Left forelimb (tissue), 1 donor: ENCODE results near the gene TKTL1.

ENCODE experiments used
- DNase-seq: peaks from one replicate; pipeline ENCODE4 v3.0.0-alpha.2; 2018; ENCODE audit warnings: low spot score

The TKTL1 gene

DNA sequence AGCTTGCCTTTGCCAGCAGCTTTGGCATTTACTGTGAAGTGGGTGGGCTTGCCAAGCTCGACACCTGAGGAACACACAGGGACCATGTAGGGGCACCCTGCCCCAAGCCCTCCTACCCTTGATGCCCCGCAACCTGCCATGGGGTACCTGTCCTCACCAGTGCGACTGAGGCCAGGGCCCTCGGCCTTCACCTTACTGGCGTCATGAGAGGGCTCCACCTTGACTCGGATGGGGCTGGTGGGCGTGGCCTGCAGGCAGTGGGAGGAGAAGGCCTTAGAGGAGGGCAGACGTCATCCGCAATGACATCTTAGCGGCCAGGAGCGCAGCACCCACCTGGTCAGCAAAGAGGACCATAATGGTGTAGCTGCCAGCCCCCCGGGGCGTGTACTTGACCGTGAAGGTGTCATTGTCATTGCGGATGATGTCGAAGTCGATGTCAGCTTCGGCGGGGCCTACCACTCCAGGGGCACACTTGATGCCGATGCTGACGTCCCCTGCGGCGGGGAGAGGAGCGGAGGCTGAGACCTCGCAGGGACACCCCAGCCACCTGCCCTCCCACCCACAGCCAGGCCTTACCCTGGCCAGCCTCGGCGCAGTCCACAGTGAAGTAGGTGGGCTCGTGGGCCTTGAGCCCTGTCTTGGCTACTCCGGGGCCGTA is 66.6 kb downstream of the TKTL1 start:
- DNase-seq: no peak

DNA sequence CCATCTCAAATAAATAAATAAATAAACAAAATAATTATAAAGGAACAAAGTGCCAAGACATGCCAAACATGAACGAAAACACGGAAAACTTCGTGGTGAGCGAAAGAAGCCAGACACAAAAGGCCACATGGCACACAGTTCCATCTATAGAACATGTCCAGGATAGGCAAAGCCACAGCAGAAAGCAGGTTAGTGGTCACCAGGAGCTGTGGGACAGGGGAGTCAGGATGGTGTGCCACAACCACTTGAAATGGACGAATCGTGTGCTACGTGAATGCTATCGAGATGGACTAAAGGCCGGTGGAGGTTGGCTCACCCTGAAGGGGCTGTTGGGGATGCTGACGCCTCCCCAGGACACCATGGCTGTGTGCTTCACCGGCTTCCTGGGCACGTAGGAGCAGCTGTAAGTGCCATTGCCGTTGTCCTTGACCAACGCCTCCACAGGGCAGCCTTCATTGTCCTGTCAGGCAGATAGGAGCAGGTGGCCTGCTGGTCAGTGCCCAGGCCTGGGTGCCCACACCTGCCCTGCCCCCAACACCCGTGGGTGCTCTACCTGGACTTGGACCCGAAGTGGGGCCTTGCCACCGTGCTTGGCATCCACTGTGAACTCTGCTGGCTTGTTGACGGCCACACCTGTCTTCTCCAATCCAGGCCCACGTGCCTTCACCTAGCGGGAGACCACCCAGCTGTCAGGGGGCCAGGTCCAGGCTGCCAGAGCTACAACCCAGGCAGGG is 68.3 kb downstream of the TKTL1 start:
- no peak for DNase-seq

DNA sequence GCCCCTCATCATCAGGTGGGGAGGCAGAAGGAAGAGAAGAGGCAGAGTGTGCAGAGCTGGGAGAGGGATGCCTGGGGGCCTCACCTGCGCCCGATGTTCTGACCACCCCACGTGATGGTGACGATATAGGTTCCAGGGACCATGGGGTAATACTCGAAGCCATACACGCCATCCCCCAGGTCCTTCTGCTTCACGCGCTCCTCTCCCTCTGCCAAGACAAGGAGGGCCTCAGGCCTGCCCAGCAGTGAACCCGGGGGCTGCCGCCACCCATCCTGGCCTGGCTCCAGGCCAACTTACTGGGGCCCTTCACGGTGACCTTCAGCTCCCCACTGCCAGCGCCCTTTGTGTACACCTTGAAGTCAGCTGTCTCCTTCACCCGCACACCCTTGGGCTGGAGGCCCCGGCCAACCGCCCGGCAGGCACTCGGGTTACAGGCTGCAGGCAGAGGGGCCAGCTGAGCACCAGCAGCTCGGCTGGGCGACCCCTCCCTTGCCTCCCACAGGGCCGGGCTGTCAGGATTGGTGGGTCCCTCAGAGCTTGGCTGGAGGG is 69.5 kb downstream of the TKTL1 start:
- DNase-seq: no peak

DNA sequence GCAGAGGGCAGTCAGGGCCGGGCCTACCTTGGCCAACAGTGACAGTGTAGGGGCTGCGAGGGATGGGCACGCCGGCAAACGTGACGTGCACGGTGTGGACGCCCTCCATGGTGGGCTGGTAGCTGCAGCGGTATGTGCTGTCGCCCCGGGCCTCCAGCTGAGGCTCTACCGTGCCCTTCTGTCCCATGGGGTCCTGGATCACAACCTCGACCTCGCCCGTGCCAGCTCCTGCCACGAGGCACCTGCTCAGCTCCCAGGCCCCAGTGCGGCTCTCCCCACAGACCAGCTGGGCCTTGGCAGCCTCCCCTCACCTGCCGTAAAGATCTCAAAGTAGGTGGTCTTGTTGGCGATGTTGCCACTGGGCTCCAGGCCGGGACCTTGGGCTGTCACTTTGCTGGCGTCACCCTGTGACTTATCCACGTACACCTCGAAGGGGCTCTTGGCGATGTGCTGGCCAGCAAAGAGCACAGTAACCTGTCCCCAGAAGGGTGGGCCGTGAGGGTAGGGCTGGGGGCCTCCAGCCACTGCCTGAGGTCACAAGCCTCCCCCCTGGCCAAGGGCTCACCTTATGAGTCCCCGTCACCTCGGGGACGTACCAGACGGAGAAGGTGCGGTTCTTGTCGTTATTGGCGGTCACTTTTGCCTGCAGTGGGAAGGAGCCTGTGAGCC is 70.5 kb downstream of the TKTL1 start:
- DNase-seq: no peak

DNA sequence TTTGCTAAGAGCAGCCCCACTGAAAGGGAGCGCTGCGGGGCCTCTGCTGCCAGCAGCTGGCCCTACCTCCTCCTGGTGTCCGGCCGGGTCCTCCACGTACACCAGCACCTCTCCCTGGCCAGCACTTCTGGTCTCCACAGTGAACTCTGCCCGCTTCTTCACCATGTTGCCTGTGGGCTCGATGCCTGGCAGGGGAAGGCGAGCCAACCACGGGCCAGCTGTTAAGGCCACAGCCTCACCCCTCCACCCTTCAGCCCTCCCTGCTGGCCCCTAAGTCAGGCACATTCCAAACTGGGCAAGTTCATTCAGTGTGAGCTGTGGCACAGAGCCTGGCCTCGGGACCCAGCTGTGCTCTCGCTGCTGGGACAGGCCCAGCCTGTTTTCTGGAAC is 71.1 kb downstream of the TKTL1 start:
- DNase-seq: no peak

DNA sequence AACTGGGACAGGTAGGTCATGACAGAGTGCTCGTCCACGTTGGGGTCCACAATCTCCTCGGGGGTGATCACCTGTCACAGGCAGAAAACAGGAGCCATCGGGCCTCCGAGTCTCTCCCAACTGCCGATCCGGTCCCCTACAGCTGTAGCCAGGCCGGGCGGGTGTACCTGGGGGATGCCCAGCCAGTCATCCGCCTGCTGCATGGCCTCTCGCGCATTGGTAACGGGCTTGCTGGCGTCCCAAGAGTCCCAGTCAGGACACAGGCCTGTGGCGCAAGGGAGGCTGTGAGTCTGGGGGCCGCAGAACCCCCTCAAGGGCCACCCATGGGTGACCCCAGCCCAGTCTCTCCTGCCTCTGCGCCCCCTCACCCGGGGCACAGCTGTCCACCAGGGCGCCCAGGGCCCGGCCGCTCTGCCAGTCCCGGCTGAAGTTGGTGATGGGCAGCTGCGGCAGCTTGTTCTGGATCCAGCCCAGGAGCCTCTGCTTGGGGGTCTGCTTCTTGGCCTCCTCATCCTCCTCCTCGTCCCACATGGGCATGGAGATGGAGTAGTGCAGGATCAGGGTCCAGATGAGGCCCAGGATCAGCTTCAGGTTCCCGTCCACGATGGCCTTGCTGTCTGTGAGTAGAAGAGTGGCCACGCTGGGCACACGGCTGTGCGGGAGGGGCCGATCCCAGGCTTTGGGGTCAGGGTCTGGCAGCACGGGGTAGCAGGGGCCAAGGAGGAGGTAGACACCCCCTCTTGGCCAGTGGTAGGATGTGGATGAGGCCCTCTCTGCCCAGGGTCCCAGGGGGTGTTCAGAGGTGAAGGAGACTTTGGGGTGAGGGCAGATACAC is 72.1 kb downstream of the TKTL1 start:
- DNase-seq: no peak

DNA sequence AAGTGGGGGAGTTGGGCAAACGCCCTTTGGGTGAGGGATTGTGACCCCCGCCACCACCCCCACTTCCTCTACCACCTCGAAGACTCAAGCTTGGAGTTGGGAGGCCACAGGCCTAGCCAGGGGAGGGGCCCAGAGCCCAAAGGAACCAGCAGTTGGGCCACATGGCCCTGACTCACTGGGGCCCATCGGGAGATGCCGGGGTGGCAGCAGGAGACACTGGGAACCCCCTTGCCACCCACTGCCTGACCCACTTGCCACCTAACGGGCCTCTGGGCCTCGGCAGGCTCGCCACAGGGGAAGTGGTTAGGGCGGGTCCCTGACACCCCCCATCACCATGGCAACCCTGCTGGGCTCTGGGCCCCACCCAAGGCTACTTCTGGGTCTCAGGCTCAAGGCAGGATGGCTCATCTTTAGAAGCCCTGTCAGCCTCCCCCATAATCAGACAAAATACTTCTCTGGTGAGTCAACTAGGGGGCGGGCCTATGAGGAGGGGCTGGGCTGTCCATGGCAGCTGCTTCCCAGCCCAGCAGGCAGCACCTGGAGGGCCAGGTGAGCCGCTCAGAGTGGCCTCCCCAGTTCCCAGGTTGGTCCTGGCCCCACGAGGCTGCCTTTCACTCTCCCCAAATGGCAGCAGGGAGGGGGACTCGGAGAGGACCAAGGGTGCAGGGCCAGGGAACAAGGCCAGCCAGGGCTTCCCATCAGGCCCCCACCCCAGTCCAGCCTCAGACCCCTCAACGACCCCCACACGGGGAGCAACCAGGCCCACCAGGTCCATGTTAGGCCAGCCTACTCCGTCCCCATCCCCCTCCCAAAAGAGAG is 73.2 kb downstream of the TKTL1 start:
- no peak for DNase-seq

DNA sequence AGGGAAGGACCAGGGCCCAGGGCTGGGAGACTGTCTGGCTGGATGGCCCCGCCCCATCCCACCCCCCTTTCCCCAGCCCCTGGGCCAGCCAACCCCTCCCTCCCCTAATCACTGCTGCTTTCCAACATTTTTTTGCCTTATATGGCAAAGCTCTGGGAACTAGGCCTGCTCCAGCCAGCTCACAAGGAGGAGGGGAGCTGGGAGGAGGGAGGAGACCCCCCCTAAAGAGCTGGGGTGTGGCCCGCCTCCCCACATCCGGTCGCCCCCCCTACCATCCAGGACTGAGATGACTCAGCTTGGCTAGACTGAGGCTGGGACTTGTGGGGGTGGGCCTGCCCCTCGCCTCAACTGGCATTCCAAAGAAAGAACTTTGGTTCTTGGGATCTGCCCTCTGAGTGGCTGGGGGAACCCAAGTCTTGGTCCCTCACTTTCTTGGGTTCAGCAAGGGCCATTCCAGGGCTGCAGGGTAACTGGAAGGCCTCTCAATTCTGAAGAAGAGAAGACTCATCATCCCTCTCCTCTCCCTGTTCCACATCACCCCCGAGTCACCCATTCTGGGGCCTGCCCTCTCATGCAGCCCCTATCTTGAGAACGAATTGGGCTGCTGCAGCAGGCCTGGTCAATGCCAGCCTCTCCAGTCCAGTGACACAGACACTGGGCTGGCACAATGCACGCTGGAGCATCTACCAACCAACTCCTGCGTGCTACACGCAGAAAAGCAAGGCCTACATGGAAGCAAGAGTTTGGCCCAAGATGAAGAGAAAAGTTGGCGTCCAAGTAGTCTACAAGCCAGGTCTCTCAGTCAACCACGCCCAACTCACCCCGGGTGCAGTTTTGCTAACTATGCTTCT is 74.1 kb downstream of the TKTL1 start:
- peak; percentile 79 for DNase-seq

DNA sequence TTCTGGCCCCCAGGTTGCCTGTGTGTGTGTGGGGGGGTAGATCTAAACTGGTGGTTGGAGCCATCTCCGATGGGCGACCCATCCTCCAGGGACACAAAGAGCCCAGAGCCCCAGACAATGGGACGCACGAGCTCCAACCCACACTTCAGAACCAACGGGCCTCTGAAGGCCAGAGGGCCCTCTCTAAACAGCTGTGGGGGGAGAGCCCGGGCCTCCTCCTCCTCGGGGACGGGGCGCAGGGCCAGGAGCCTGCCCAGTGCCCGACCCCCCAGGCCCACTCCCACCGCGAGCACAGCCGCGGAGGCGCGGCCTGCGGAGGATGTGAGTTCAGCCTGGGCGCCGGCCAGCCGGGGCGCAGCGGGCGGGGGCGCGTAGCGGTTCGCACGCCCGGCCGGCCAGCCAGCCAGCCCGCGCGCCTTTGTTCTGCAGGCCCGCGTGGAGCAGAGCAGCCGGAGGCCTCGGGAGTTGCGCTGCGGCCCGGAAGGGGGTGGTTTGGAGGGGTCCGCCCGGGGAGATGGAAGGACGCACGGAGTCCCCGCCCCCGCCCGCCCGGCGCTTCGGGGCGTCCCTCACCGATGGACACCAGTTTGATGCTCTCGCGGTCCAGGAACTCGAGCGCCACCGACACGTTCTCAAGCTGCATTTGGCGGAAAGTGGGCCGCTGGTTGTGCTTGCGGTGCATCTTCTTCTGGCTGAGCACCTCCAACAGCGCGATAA is 74.9 kb downstream of the TKTL1 start:
- DNase-seq: peak; percentile 72

DNA sequence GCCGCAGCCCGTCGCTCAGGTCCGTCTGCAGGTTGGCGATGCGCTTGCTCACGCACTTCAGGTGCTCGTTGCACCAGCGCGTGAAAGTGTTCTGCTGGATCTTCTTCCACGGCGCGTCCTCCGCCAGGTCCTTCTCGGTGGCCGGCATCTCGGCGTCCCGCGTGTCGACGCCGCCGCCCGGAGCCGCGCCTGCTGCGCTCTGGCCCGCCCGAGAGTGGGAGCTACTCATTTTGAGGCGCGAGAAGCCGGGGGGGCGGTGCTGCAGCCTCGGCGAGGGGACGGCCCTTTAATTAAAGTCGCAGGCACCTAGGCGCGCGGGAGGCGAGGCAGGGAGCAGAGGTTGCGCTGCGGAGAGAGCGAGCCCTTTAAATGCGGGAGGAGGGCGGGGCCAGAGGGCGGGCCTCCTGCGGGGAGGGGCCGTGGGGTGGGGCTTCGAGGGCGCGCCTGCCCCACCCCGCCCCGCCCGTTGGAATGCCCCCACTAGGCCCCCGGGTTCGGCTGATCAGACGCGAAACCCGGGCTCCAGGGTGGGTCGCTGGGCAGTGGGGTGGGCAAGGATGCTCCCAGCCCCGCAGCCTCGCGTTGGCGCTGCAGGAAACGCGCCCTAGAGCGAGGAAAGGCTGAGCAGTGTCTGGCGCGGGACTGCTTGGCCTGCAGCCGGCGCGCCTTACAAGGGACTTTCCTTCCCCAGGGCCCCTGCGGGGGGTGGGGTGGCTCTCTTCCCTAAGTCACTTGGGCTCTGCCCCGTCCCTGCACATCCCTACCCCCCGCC is 75.6 kb downstream of the TKTL1 start:
- DNase-seq: peak; percentile 91

DNA sequence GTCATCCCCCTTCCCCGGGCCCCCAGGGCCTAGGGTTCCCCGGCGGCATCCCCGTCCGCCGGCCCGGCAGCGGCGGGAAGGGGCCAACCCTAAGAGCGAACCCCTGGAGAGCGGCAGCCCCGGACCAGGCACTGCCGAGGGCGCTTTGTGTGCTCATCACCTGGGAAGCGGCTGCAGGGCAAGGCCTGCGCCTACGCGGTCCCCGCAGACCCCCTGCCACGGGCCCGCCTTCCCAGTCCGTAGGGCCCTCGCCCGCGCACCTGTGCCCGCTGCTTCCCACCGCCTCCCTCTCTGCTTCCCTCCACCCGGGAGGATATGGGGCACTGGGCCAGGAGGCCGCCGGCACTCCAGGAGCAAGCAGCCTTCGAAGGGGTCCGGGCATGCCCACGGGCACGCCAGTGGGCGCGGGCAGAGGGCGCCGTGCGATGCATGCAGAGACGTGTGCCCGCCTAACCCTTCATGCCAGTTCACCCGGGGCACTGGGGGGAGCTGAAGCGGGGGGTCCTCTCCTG is 76.2 kb downstream of the TKTL1 start:
- DNase-seq: no peak

DNA sequence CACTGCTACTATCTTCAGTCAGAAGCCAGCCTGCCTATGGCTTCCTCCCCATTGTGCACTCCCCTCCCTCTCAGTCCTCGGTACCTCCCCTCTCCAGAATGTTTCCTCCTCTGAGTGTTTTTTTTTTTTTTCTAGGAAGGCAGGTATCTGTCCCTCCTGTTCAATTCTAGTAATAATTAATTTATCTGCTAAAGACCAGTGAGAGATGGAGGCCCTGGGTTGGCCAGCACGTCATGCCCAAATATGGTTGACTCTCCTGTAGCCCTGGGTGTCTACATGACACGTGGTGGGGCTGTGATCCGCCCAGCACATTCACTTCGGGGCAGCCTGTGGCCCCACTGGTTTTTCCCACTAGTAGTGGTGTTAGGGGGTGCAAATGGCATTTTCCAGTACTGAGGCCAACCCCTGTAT is 77.0 kb downstream of the TKTL1 start:
- no peak for DNase-seq

DNA sequence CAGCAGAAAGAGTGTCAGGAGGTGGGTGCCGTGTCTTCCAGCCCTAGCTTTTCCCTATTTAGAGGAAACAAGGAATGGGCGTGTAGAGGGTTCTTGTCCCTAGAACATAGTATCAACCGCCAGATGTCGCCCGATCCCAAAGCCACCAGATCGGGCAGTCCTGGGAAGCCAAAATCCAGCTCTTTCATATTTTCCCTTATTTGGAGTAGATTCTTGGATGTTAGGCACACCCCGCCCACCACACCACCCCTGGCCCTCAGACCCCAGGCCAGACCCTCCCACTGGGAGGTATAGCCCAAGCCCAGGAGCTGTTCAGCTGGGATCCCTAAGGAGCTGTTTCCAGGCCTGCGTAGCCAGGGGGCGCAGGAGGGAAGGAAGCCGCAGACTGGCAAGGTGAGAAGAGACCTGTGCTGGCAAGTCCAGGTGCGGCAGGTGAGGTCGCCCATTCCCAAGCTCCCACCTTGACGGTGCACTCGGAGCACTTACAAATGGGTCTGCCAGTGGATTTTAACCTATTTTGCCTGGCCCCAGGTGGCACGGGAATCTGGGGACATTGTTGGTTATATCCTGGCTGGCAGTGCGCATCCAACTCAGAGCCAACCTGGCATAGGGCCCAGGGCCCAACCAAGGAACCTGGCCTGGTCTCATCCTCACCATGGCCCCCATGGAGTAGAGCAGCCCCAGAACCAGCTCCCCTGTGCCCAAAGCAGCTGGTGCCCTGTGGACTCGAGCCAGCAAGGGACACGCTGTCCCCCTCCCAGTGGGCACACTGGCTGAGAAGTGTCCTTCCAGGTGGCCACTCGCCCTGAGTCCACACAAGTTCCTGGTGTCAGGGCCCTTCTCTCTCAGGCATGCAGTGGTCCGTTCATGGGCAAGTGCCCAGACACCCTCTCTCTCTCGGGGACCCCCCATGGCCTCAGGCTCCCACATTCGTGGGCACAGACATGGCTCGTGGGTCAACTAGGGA is 78.0 kb downstream of the TKTL1 start:
- DNase-seq: peak; percentile 75

DNA sequence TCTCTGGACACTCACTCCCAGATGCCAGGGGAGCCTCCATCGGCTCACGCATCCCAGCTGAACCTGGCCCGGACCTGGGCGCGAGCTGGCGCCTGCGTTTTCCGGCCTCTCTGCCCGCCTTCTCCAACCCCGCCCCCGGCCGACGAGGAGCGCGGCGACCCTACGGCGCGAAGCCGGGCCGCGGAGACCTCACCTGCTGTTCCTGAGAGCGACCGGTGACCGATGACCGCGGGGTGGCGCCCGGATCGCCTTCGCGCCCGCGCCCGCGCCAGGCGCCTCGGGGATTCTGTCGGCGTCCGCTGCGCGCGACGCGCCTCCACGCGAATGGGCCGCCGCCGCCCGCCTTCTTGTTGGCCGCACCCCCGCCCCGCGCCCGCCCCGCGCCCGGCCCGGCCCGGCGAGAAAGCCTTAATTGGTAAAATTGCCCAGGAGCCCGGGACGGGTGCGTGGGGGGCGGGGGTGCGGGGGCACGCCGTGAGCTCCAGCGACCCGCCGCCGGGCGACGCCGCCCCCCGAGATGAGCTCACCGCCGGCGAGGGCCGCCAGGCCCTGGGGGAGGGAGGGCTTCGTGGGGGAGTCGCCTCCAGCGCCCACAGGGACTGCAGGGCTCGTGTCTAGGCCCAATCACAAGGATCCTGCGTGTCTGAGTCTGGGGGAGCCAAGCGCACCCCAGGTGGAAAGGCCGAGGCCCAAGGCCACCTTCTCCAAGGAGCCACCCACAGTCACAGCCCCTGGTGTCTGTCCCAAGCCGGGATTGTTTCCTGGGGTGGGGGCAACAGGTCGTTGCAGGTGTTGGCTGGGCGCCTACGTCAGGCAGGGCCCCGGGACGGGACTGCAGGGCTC is 78.9 kb downstream of the TKTL1 start, which contains the start of gene FLNA:
FLNA (minus strand) TSS at position 322 of the 843 bp plus-strand sequence. CDS start 3,389 bp downstream, outside the sequence.
- no peak for DNase-seq

DNA sequence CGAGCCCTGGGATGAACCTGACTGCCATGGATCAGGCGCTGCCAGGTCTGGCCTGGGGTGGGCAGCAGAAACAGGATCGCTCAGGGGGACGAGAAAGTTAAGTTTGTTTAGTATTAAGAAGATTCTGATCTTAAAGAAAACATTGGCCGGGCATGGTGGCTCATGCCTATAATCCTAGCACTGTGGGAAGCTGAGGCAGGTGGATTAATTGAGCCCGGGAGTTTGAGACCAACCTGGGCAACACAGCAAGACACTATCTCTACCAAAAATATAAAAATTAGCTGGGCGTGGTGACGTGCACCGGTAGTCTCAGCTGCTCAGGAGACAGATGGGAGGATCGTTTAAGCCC is 79.5 kb downstream of the TKTL1 start:
- no peak for DNase-seq

DNA sequence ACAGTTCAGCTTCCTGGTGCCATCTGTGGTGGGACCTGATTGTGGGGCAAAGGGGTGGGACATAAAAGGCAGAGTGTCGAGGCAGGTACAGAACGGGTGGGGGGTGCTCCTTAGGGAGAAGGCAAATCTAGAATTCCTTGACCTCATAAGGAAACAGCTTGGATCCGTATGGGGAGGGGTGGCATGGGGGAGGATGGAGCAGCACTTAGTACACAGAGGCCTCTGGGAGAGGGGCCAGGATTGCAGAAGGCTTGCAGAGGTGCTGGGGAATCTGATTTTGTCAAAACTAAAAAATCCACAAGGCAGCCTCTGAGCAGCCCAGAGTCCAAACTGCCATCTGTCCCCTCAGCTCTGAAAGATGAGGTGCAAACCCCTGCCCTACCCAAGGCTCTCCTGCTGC is 81.2 kb downstream of the TKTL1 start:
- DNase-seq: no peak
